ENCODE results near the gene ISL1. TPM values are rescaled to one million over a fixed set of nuclear protein-coding genes. Genes with fewer than 3 reads are reported as not detected.

ISL1 gene
- not detected for total RNA-seq

DNA sequence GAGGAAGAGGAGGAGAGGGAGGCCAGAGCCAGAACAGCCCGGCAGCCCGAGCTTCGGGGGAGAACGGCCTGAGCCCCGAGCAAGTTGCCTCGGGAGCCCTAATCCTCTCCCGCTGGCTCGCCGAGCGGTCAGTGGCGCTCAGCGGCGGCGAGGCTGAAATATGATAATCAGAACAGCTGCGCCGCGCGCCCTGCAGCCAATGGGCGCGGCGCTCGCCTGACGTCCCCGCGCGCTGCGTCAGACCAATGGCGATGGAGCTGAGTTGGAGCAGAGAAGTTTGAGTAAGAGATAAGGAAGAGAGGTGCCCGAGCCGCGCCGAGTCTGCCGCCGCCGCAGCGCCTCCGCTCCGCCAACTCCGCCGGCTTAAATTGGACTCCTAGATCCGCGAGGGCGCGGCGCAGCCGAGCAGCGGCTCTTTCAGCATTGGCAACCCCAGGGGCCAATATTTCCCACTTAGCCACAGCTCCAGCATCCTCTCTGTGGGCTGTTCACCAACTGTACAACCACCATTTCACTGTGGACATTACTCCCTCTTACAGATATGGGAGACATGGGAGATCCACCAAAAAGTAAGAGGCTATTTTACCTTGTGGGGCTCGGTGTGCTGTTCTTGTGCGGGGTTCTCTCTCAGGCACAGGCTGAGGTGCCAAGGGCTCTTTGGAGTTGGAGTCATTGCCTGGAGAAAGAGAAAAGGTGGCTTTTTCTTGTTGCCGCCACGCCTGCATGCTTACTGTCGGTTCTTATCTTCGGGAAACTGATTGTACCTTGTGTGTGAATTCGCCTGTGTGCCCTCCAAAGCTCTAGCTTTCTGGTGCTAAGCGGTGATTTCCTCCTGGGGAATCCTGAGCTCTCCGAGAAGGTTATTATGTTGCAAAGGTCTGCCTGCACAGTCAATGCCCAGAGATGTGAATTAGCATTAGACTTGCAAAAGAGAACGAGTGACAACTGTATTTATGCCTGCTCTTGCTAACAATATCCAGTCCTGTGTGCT lies at the start of gene ISL1:
Gene ISL1, plus strand, starts transcription at position 318 of the 991 bp plus-strand sequence. Its CDS starts 224 bp downstream, at position 542.
- peak; percentile 77 for ATAC-seq

- no peak for ATAC-seq
These were observed 46.4 kb upstream of the ISL1 start for GRCh38 chr5:51336878-51337277.

DNA sequence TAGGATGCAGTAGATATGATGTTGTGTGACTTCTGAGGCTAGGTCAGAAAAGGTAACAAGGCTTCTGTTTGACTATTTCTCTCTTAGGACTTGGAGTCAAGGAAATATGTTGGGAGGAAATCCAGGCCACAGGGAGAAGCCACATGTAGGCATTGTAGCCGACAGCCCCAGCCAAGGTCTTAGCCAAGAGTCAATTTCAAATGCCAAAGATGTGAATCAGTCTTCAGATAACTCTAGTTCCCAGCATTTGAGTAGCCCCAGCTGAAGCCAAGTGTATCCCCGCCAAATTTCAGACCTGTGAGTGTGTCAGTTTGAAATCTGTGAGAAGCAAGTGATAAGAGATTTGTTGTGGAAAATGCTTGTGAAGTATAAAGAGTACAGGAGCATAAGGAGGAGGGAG lies 38.1 kb upstream of the ISL1 start:
- no peak for ATAC-seq

GRCh38 chr5:51347157-51347556 lies 36.1 kb upstream of the ISL1 start:
- no peak for ATAC-seq

- no peak for ATAC-seq
These were observed 35.5 kb upstream of the ISL1 start for GRCh38 chr5:51347704-51348103.

DNA sequence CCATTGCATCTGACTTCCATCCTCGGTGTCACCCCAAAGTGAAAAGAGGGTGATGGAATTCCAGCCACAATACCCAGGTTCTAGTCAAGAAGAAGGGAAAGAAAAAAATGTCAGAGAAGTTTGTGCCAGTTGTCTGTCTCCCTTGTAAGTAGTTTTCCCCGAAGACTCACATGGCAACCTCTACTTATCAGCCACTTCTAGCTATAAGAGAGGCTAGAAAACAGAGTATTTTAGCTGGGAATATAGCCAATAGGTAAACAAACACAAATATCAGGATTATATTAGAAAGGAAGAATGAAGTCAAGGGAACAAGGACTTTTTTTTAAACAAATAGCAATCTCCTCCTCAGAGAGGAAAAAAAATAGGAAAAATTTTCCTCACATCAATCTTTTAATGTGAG lies 12.2 kb upstream of the ISL1 start:
- ATAC-seq = no peak

DNA sequence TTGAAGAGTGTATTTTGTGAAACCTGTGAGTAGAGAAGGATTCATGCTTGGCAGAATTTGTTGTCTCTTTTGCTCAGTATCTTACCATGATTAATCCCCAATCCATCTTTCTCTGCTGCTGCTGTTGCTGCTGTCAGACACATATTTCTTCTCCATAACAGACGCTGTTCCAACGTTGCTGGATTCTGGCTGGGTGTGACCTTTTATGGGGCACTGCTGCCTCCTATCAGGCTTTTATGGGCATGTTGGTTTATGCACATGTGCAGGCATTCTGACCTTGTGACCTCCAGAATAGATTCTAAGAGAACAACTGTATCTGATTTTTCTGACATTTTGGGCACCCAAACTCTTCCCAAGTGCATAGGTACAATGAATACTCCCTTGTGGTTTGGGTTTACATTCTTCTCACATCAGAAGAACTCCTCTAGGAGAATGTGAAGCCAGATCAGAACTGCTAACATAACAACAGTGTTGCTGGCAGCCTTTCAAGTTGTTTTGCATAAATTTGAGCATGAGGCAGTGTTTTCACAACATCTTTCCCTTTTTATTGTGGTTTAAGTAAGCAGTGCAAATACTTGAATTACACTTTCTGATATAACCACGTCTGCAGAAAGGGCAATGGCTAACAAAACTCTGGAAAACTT lies 9.2 kb upstream of the ISL1 start:
- no peak for ATAC-seq

DNA sequence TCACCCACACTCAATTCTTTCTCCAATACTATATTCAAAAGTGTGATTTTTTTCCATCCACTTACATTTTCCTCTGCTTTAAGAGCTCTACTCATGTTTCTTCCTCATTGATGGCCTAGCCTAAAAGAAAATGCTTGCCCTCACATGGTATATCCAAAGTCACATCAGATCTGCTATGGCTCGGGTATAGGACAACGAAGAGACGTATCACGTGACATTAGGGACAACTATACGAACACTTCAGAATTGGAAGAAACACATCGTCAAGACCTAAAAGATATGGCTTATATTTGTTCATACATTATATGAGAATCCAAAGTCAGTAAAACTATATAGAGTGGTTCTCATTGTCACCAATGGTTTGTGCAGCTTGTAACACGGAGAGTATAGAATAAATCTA lies 8.2 kb upstream of the ISL1 start:
- no peak for ATAC-seq

GRCh38 chr5:51376509-51376908 lies 6.7 kb upstream of the ISL1 start:
- no peak for ATAC-seq

DNA sequence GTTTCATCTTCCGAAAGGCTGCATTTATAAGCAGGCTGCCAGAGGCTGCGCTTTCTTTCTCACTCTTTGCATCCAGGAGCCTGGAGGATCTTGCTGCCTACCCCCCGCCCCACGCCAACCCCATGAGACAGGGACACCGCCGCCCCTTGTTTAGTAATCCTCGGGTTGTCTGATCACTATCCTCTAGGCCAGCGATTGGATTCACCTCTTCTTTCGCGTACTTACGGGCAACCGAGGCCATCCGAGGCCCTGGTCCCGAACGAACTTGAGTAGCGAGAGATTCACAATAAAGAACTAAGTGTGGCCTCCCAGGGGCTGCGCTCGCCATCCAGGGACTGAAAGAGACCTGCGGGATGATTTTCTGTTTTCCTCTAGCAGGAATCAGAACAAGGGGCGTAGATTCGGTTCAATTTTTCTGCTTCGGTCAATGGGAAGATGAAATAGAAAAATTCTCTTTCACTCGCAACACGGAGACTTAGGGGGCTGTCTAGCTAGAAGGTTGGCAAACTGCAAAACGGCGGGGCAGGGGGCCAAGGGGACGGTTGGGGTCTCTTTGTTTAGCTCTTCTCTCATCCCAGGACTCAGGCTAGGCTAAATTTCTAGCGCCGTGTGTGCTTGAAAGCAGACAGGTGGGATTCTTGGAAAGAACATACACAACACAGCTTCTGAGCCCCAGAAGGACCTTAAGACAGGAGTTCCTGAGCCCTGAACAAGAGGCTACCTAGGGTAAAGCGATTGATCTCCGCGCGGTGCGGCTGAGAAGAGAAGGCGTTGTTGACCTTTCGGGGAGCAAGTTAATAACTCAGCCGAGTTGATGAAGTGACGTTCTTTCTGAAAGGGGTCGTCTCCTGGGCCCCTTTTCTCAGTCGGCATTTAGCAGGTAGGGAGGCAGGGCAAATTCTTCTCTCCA lies 5.8 kb upstream of the ISL1 start:
- no peak for ATAC-seq

DNA sequence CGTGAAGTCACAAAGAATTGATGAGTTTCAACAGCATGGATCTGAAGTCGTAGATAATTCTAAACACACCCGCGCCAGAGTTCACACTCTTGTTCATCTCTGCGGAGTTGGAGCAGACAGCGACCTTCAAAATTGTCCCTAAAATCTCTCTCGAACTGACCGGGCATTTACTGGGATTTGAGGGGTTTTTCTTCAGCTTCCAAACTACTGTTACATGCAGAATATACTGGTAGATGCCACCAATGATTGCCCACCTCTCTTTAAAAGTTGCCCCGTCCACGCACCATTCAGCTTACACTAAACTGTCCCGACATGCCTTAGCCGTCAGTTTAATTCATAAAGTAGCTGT lies 5.2 kb upstream of the ISL1 start:
- no peak for ATAC-seq

DNA sequence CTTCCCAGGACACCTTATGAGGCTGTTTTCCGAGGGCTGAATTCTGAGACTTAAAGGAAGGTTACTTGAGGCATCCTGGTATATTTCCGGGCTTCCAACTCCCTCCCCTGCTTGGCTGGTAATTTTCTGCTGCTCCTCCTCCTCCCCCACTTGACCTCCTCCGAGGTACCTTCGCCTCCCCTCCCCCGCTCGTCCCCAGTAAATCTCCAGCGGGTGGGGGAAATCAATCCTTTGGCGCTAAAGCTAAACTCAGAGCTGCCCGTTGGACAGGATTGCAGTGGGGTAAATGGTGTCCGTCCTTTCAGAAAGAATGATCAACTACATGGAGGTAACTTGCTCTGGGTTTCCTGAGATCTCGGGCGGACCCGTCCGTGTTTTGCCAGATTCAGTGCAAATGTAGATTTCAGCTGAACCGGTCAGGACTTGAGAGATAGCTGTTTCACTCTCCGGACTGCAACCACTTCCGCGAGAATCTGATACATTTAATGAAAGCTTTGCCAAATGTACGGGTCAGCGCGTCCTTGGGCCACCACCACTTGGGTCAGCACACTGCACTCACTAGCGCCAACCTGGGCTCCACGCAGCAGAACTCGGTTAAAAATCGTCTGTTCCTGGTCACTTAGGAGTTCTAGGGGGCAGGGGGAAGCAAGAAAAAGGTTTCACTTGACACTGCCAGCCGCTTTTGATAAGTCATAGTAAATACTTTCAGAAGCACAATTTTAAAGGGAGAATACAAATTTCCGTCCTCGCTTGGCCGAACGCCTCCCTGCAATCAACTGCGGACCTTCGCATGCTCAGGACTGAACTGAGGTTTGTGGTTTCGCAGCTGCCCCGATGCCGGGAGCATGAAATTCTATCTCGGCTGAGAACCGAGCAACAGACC lies 4.6 kb upstream of the ISL1 start:
- ATAC-seq = no peak

DNA sequence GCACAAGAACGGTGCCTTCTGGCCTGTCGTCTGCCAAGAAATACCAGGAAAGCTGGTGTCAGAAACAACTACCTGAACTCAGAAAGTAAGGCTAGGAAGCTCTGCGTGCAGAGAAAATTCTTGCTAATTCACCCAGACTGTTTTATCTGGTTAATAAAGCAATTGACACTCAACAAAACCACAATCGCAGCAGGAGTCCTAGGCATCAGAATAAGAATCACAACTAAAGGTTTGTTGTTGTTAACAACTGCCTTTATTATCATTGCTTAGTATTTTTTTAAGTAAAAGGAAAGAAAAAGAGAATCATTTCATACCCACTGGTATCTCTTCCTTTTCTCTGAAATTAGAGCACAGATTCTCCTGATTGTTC lies 3.9 kb upstream of the ISL1 start:
- no peak for ATAC-seq

DNA sequence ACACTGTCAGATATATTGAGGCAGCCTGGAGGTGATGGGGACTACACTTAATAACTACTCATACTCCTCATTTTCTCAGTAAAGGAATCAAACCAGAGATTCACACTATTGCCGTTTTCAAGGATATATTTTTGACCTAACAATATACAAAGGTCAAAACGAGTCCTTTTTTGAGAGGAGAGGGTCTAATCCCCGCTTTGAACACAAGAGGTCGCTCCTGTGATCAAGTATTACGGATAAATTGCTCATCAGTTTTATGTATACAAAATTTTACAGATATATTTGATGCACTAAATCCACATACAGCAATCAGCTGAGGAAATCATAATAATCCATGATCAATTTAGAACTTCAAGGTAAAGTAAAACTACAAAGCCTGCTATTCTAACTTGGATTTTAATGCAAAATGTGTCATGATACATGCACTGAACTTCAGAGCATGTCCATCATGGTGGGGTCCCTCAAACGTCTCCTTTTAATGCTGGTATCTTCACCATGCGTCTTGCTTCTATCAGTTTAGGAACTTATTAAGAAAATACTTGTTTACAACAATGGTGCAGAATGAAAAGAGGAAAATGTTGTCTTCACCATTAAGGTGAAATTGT lies 2.5 kb upstream of the ISL1 start:
- ATAC-seq = no peak

GRCh38 chr5:51381761-51382474 lies 1.3 kb upstream of the ISL1 start:
- no peak for ATAC-seq

GRCh38 chr5:51382521-51383130 lies 622 bp upstream of the ISL1 start:
- ATAC-seq = peak; percentile 35

DNA sequence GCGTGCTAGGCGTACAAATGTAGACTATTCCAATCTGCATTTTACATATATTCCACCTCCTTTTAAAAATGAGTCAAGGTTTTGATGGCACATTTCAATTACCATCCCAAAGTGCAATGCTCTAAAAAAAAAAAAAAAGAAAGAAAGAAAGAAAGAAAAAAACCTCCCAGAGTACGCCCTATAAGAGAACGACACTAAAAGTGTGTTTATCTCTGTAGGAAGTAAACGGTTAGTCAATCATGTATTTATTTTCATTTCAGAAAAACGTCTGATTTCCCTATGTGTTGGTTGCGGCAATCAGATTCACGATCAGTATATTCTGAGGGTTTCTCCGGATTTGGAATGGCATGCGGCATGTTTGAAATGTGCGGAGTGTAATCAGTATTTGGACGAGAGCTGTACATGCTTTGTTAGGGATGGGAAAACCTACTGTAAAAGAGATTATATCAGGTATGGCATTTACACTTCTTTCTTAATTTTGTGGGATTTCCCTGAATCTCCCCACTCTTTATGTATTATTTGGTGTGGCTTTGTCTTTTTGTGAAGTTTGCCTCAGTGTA lies 1.1 kb downstream of the ISL1 start:
- no peak for ATAC-seq

- no peak for ATAC-seq
These were observed 2.0 kb downstream of the ISL1 start for GRCh38 chr5:51385216-51385615.

DNA sequence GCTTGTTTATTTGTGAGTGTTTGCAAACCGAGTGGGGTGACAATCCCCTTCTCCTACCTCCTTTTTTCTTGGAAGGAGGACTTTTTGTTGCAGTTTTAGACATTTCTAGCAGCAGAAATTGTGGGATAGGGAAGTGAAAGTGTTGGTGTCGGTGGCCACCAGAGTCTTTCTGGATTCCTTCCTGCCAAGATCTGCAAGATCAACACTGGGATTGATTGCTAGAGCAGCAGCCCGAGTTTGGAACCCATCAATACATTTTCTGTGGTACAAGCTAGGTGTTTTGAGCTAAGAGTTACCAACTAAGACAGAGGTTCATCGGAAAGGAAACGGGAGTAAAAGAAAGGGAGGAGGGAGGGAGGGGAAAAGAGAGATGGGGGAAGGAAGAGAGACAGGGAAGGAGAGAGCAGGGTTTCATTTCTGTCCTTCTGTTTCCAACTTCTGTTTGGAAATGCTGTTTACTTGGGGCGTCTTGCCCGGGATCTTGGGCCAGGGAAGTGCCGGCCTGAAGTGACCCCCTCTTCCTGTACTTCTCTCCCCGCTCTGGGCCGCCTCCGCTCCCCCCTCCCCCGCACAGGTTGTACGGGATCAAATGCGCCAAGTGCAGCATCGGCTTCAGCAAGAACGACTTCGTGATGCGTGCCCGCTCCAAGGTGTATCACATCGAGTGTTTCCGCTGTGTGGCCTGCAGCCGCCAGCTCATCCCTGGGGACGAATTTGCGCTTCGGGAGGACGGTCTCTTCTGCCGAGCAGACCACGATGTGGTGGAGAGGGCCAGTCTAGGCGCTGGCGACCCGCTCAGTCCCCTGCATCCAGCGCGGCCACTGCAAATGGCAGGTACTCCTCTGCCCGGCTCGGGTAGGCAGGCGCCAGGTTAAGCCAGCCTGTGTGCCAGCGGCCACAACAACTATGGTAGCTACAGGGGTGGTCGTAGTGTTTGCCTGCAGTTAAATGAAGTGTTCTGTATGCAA lies 4.0 kb downstream of the ISL1 start:
- ATAC-seq = no peak
